ENCODE data around the gene PLAAT4. TPM values are rescaled to one million over a fixed set of nuclear protein-coding genes. Genes with fewer than 3 reads are reported as not detected.
"Not testable (repeated sequence)": the region's sequence is repeated elsewhere in the genome, so short reads cannot be mapped to it uniquely, and the experiment has no call there.

Gene PLAAT4
- total and polyA plus RNA-seq, 5 experiments from 2014 or later, result 97.8 to 532 (median 460) TPM

DNA sequence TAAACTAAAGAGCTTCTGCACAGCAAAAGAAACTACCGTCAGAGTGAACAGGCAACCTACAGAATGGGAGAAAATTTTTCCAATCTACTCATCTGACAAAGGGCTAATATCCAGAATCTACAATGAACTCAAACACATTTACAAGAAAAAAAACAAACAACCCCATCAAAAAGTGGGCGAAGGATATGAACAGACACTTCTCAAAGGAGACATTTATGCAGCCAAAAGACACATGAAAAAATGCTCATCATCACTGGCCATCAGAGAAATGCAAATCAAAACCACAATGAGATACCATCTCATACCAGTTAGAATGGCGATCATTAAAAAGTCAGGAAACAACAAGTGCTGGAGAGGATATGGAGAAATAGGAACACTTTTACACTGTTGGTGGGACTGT is 42.3 kb downstream of the PLAAT4 start:
- H3K27ac Mint-ChIP-seq, POLR2A ChIA-PET, H3K27me3 Mint-ChIP-seq, ATAC-seq, DNase-seq, H3K4me3 Mint-ChIP-seq: not testable (repeated sequence)
- Mint-ChIP-seq H3K9me3 (peaks cover 2 to 37% (median 14%) of the 10 kb centered on the region in 9 donors), H3K4me1 (peaks cover 17 to 46% (median 30%) of the 10 kb centered on the region in 4 donors), H3K36me3 (peaks cover 6 to 17% (median 16%) of the 10 kb centered on the region in 3 donors)

DNA sequence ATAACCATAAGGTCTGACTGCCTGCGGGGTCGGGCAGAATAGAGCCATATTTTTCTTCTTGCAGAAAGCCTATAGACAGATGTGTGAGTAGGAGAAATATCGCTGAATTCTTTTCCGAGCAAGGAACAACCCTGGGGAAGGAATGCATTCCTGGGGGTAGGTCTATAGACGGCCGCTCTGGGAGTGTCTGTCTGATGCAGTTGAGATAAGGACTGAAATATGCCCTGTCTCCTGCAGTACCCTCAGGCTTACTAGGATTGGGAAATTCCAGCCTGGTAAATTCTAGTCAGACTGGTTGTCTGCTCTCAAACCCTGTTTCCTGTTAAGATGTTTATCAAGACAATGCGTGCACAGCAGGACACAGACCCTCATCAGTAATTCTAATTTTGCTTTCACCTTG is 44.6 kb downstream of the PLAAT4 start:
- Mint-ChIP-seq H3K9me3 (peaks cover 2 to 37% (median 14%) of the 10 kb centered on the region in 9 donors), H3K36me3 (peaks cover 6 to 17% (median 16%) of the 10 kb centered on the region in 3 donors), H3K4me1 (peaks cover 5 to 24% (median 14%) of the 10 kb centered on the region in 4 donors)
- not testable (repeated sequence) for H3K27ac Mint-ChIP-seq, H3K4me3 Mint-ChIP-seq, DNase-seq, H3K27me3 Mint-ChIP-seq, ATAC-seq
- POLR2A ChIA-PET, result interaction anchor here (0.6 kb wide), 1 partner anchor 76 kb away, joined by 3 read pairs; no protein-coding TSS in a partner anchor

DNA sequence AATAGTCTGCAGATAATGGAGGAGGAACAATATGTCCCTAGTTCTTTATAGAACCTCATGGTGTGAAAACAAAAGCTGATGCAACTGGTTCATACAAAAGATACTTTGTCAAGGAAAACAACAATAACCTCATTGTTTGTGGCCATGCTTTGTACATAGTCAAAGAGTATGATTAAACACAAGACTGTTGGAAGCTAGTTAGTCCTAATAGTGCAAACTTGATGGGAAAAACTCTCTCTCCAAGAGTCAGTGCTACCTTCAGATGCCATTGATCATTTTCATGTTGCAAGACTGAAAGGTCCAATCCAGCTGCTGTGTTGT is 46.7 kb downstream of the PLAAT4 start:
- Mint-ChIP-seq H3K4me3 (peak overlapping the region in 1 of 10 donors; percentile 18), H3K36me3 (peaks cover 12 to 24% (median 16%) of the 10 kb centered on the region in 3 donors), H3K9me3 (peaks cover 3 to 34% (median 14%) of the 10 kb centered on the region in 9 donors), H3K27me3 (no peaks in the 10 kb centered on the region), H3K4me1 (peaks cover 3 to 23% (median 14%) of the 10 kb centered on the region in 4 donors), H3K27ac (peak overlapping the region in 3 of 10 donors; percentile 53 to 80 (median 61))
- DNase-seq (no peak), ATAC-seq (no peak)
- POLR2A ChIA-PET, result interaction anchor here (1.0 kb wide), 1 partner anchor 32 kb away, joined by 5 read pairs; no protein-coding TSS in a partner anchor

DNA sequence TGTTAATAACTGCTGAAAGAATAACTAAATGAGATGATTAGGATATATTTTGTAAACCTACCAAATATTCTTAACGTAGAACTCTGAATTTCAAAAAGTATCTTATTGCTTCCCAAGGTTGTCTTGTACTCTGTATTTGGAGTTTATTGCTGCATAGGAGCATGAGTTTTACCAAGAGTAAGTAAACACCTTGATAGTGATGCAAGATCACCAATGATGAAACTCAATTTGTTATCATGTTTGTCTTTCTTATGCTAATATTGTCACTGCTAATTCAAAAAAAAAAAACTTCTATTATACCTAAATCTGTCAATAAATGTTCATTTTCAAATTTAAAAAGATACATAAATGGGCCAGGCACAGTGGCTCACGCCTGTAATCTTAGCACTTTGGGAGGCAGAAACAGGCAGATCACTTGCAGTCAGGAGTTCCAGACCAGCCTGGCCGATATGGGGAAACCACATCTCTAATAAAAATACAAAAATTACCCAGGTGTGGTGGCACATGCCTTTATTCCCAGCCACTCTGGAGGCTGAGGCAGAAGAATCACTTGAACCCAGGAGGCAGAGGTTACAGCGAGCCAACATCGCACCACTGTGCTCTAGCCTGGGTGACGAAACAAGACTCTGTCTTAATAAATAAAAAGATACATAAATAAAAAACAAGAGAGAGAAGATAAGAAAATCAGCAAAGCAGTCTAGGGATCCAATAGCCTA is 50.0 kb downstream of the PLAAT4 start:
- no peak overlapping the region for H3K27ac Mint-ChIP-seq
- DNase-seq (no peak), ATAC-seq (no peak)
- no peak overlapping the region for H3K4me3 Mint-ChIP-seq
- peaks cover 3 to 22% (median 14%) of the 10 kb centered on the region in 4 donors for H3K4me1 Mint-ChIP-seq
- H3K36me3 Mint-ChIP-seq, result peaks cover 12 to 15% (median 14%) of the 10 kb centered on the region in 3 donors
- H3K27me3 Mint-ChIP-seq, result no peaks in the 10 kb centered on the region
- peaks cover 2 to 10% (median 5%) of the 10 kb centered on the region in 9 donors for H3K9me3 Mint-ChIP-seq
- POLR2A ChIA-PET, result no interaction called here

DNA sequence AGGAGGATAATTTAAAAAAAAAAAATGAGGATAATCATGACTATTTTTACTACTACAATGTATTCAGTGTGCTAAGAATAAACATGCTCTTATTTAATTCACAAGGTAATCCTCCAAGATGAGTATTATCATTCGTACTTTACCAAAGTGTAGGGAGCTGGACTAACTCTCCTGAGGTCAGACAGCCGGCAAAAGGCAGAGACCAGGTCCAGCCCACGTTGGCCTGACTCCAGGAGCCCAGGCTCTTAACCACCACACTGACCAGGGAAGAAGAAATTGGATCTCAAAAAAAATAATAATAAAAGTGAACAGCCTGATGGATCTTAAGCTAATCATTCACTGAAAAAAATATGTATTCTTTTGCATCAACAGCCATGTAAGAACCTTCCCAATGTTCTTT is 52.4 kb downstream of the PLAAT4 start:
- Mint-ChIP-seq H3K9me3 (peaks cover 0 to 3% (median 0%) of the 10 kb centered on the region in 9 donors), H3K36me3 (peaks cover 5 to 14% (median 10%) of the 10 kb centered on the region in 3 donors), H3K27ac (peak overlapping the region in 2 of 10 donors; percentile 28 to 54), H3K4me1 (peaks cover 0 to 3% (median 1%) of the 10 kb centered on the region in 4 donors), H3K27me3 (no peaks in the 10 kb centered on the region), H3K4me3 (no peak overlapping the region)
- POLR2A ChIA-PET, result no interaction called here
- DNase-seq, result no peak
- no peak for ATAC-seq

DNA sequence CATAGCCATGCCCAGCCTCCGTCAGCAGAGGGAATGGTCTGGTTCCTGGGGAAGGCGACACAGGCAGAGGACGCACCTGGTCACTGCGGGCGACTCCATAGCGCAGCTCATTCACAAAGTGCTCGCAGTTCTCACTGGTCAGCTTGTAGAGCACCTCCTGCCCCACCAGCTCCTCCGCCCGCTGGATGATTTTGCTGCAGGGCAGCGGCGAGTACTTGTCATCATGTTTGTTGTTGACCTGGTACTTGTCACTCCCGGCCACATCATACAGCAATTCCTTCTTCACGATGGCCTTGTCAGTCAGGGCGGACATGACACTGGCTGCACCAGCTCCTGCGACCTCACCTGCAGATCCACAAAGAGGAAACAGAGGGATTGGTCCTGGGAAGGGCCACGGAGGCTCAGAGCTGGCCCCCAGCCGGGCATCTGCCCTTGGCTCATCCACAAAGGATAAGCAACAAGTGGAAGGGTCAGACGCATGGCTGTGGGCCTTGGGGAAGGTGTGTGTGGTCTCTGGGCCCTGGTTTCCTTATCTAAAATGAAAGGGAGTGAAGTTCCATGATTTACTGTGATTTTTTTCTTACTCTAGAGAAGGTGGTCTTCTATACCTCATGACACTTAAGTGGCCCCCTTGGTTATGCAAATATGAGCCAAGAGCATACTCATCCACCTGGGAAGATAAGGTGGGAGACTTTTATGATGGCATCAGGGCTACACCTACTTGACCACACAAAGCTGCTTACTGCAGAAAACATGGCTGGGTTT is 53.6 kb downstream of the PLAAT4 start:
- POLR2A ChIA-PET, result no interaction called here
- Mint-ChIP-seq H3K27ac (no peak overlapping the region), H3K4me1 (peaks cover 0 to 5% (median 1%) of the 10 kb centered on the region in 4 donors), H3K36me3 (peaks cover 5 to 17% (median 10%) of the 10 kb centered on the region in 3 donors), H3K27me3 (no peaks in the 10 kb centered on the region), H3K4me3 (no peak overlapping the region), H3K9me3 (peaks cover 0 to 3% (median 0%) of the 10 kb centered on the region in 9 donors)
- ATAC-seq (no peak), DNase-seq (no peak)

DNA sequence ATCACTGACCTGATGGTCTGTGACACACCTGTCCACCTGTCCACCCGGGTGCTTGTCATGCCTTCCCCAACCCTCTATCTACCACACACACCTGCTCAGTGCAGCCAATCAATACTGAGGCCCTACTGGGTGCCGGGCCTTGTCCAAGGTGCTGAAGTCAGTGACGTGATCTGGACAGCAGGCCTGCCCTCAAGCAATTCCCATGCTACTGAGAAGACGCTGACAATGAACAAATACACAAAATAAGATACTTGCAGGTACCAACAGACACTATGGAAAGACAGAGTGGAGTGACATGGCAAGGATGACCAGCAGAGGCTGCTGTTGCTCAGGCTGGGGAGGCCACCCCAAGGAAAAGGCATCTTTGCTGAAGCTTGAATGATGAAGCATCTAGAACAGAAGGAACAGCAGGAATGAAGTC is 56.4 kb downstream of the PLAAT4 start:
- Mint-ChIP-seq H3K27ac (peak overlapping the region in 4 of 10 donors; percentile 7 to 69 (median 25)), H3K9me3 (no peaks in the 10 kb centered on the region), H3K36me3 (peaks cover 5 to 14% (median 6%) of the 10 kb centered on the region in 3 donors), H3K27me3 (no peaks in the 10 kb centered on the region), H3K4me3 (no peak overlapping the region), H3K4me1 (peaks cover 0 to 5% (median 0%) of the 10 kb centered on the region in 4 donors)
- DNase-seq (no peak), ATAC-seq (no peak)
- POLR2A ChIA-PET, result no interaction called here

DNA sequence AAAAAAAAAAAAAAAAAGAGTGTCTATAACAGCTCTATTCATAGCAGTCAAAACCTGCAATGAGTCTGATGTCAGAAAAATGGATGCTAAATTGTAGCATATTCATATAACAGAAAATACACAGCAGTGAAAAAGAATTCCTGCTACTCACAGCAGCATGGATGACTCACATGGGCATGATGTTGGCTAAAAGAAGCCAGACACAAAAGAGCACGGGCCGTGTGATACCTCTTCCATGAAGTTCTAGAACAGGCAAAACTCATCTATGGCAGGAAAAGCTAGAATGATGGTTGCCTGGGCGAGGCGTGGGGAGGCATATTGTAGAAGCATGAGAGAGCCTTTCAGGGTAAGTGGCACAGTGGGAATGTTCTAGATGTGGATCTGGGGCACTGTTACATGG is 58.7 kb downstream of the PLAAT4 start:
- Mint-ChIP-seq H3K27me3 (no peaks in the 10 kb centered on the region), H3K27ac (no peak overlapping the region), H3K9me3 (no peaks in the 10 kb centered on the region), H3K4me3 (no peak overlapping the region), H3K36me3 (peaks cover 0 to 9% (median 6%) of the 10 kb centered on the region in 3 donors), H3K4me1 (peaks cover 0 to 5% (median 0%) of the 10 kb centered on the region in 4 donors)
- ATAC-seq (no peak), DNase-seq (no peak)
- POLR2A ChIA-PET, result no interaction called here

Other genes with a start within 250 kb of the PLAAT4 start
- gene SLC22A9, start 167.0 kb upstream of the PLAAT4 start, total RNA-seq, result not detected
- gene SLC22A9, start 167.0 kb upstream of the PLAAT4 start, polyA plus RNA-seq, result not detected
- gene PLAAT5, start 45.6 kb upstream of the PLAAT4 start, total RNA-seq, result under 1 TPM; 0.18 to 0.58 TPM
- under 1 TPM; 0.34 to 0.64 (median 0.36) TPM for gene PLAAT5, start 45.6 kb upstream of the PLAAT4 start, polyA plus RNA-seq
- gene LGALS12, start 30.7 kb upstream of the PLAAT4 start, total RNA-seq, result not detected
- gene LGALS12, start 30.7 kb upstream of the PLAAT4 start, polyA plus RNA-seq, result not detected
- gene PLAAT2, start 26.6 kb downstream of the PLAAT4 start, total RNA-seq, result not detected
- gene PLAAT2, start 26.6 kb downstream of the PLAAT4 start, polyA plus RNA-seq, result under 1 TPM; 0.39 to 0.69 (median 0.49) TPM
- 1 to 10 TPM; 1.7 to 3.3 TPM for gene PLAAT3, start 77.6 kb downstream of the PLAAT4 start, total RNA-seq
- gene PLAAT3, start 77.6 kb downstream of the PLAAT4 start, polyA plus RNA-seq, result 10 to 100 TPM in 1 of 3 donors, 1 to 10 TPM in 2; 7.6 to 28.7 (median 8.6) TPM
- gene ATL3, start 134.6 kb downstream of the PLAAT4 start, total RNA-seq, result 10 to 100 TPM; 36.2 to 37.5 TPM
- gene ATL3, start 134.6 kb downstream of the PLAAT4 start, polyA plus RNA-seq, result 10 to 100 TPM; 17.1 to 27.0 (median 19.4) TPM
- 10 to 100 TPM; 39.0 to 41.7 TPM for gene RTN3, start 144.7 kb downstream of the PLAAT4 start, total RNA-seq
- gene RTN3, start 144.7 kb downstream of the PLAAT4 start, polyA plus RNA-seq, result 10 to 100 TPM; 28.0 to 43.1 (median 35.9) TPM
- gene ZFTA, start 232.0 kb downstream of the PLAAT4 start, total RNA-seq, result 1 to 10 TPM; 7.2 to 7.4 TPM
- under 1 TPM; 0.09 to 0.56 (median 0.34) TPM for gene ZFTA, start 232.0 kb downstream of the PLAAT4 start, polyA plus RNA-seq

All from naive thymus-derived CD8-positive, alpha-beta T cell (primary cell).